ENCODE data around the gene GALM. TPM values are rescaled to one million over a fixed set of nuclear protein-coding genes. Genes with fewer than 3 reads are reported as not detected.
"Not testable (repeated sequence)": the region's sequence is repeated elsewhere in the genome, so short reads cannot be mapped to it uniquely, and the experiment has no call there.

Gene GALM
- polyA plus RNA-seq, 1 donor (not counting 4 experiments of a cell fraction or from before 2014, with no cell fraction given): 1.2 TPM

DNA sequence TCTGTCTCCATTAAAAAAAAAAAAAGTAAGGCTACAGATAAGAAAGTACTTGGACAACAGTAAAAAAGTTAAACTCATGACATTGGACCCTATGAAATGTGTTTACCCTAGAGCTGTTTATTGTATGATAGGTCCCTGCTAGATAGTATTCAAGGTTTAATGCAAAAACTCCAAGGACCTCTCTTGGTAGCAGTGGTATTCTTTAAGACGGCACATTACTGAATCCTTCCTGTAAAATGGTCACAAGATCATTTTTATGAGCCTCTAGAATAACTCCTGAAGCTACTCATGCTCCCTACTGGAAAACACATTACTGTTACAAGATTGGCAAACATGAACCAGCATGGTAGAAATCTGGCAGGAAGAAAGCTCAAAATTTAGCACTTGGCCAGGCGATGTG lies 38.8 kb downstream of the GALM start:
- dilution Hi-C loops (cut with MboI; ENCODE audit: extremely low pct_ligation_motif_present, low sequenced_read_pairs): loop anchor here (25.0 kb wide), 1 partner anchor 92 kb away; the partner anchor contains the start of gene HNRNPLL
- no peaks in the 10 kb centered on the region for H3K36me3 ChIP-seq (ENCODE audit: control insufficient read depth in 2 of 2, extremely low read depth in 1 of 2, insufficient read depth in 2 of 2, low read length in 2 of 2)
- no peak overlapping the region for H3K4me2 ChIP-seq (ENCODE audit: control insufficient read depth, extremely low read depth, insufficient read depth, low read depth, low read length)
- TF ChIP-seq, protein P1, sequence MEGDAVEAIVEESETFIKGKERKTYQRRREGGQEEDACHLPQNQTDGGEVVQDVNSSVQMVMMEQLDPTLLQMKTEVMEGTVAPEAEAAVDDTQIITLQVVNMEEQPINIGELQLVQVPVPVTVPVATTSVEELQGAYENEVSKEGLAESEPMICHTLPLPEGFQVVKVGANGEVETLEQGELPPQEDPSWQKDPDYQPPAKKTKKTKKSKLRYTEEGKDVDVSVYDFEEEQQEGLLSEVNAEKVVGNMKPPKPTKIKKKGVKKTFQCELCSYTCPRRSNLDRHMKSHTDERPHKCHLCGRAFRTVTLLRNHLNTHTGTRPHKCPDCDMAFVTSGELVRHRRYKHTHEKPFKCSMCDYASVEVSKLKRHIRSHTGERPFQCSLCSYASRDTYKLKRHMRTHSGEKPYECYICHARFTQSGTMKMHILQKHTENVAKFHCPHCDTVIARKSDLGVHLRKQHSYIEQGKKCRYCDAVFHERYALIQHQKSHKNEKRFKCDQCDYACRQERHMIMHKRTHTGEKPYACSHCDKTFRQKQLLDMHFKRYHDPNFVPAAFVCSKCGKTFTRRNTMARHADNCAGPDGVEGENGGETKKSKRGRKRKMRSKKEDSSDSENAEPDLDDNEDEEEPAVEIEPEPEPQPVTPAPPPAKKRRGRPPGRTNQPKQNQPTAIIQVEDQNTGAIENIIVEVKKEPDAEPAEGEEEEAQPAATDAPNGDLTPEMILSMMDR (optimal IDR thresholded peaks at IDR 0.05 in 1 of 3, IDR thresholded peaks at IDR 0.05 in 1 of 3, conservative IDR thresholded peaks at IDR 0.05 in 1 of 3; ENCODE audit: extremely low read depth in 1 of 3, insufficient read depth in 2 of 3, low read length in 3 of 3): no peak
- TF ChIP-seq EZH2 (IDR thresholded peaks at IDR 0.05; ENCODE audit: low read length): no peak
- H3K27ac ChIP-seq (ENCODE audit: control insufficient read depth, insufficient read depth, low read length): no peak overlapping the region
- H3K9me3 ChIP-seq (ENCODE audit: control insufficient read depth, low read depth, low read length): no peaks in the 10 kb centered on the region
- H3K4me1 ChIP-seq (ENCODE audit: control insufficient read depth, extremely low read depth, insufficient read depth, low read length): no peaks in the 10 kb centered on the region
- FAIRE-seq: no peak
- no peaks in the 10 kb centered on the region for H3K79me2 ChIP-seq (ENCODE audit: control insufficient read depth, insufficient read depth, low read length)
- no peaks in the 10 kb centered on the region for H3K9me1 ChIP-seq (ENCODE audit: control insufficient read depth, extremely low read depth, insufficient read depth, low read length)
- no peaks in the 10 kb centered on the region for H3K27me3 ChIP-seq (ENCODE audit: control insufficient read depth, extremely low read depth, insufficient read depth, low read length)
- no peaks in the 10 kb centered on the region for H4K20me1 ChIP-seq (ENCODE audit: control insufficient read depth, extremely low read depth, insufficient read depth, low read length)
- no peak overlapping the region for H3K9ac ChIP-seq (ENCODE audit: control insufficient read depth, extremely low read depth, insufficient read depth, low read length)
- no peak overlapping the region for H3K4me3 ChIP-seq (ENCODE audit: control insufficient read depth in 2 of 3, extremely low read depth in 1 of 3, insufficient read depth in 2 of 3, low read depth in 1 of 3, low read length in 3 of 3)
- no peak for DNase-seq (ENCODE audit: low read depth, low spot score)
- no peak overlapping the region for H2AFZ ChIP-seq (ENCODE audit: control insufficient read depth, low read length)

DNA sequence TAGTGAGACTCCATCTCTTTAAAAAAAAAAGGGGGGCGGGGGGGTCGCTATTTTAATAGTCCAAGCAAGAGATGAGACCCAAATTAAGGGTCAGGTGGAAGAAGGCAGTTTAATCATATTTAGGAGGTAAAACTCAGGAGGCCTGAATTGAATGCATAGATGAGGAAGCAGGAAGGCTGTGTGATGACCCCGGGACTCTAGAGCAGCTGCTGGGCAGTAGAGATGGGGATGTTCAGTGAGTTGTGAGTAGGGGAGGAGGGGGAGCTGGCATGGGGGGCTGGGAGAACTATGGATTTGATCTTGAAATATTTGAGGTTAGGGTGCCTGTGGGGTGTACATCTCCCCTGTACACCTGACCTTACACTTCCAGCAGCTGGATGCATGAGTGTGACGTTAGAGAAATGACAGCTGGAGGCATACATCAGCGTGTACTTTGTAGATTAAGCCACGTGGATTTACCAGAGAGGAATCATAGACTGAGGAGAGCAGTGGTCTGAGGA lies 41.0 kb downstream of the GALM start:
- H2AFZ ChIP-seq (ENCODE audit: control insufficient read depth, low read length): no peak overlapping the region
- no peak for FAIRE-seq
- DNase-seq (ENCODE audit: low read depth, low spot score): no peak
- no peaks in the 10 kb centered on the region for H3K79me2 ChIP-seq (ENCODE audit: control insufficient read depth, insufficient read depth, low read length)
- H4K20me1 ChIP-seq (ENCODE audit: control insufficient read depth, extremely low read depth, insufficient read depth, low read length): no peaks in the 10 kb centered on the region
- dilution Hi-C loops (cut with MboI; ENCODE audit: extremely low pct_ligation_motif_present, low sequenced_read_pairs): loop anchor here (25.0 kb wide), 1 partner anchor 95 kb away; the partner anchor contains the start of gene HNRNPLL
- H3K27me3 ChIP-seq (ENCODE audit: control insufficient read depth, extremely low read depth, insufficient read depth, low read length): no peaks in the 10 kb centered on the region
- no peak overlapping the region for H3K9ac ChIP-seq (ENCODE audit: control insufficient read depth, extremely low read depth, insufficient read depth, low read length)
- H3K9me1 ChIP-seq (ENCODE audit: control insufficient read depth, extremely low read depth, insufficient read depth, low read length): no peaks in the 10 kb centered on the region
- H3K27ac ChIP-seq (ENCODE audit: control insufficient read depth, insufficient read depth, low read length): no peak overlapping the region
- H3K4me2 ChIP-seq (ENCODE audit: control insufficient read depth, extremely low read depth, insufficient read depth, low read depth, low read length): no peak overlapping the region
- TF ChIP-seq EZH2 (IDR thresholded peaks at IDR 0.05; ENCODE audit: low read length): no peak
- TF ChIP-seq, protein P1 (optimal IDR thresholded peaks at IDR 0.05 in 1 of 3, IDR thresholded peaks at IDR 0.05 in 1 of 3, conservative IDR thresholded peaks at IDR 0.05 in 1 of 3; ENCODE audit: extremely low read depth in 1 of 3, insufficient read depth in 2 of 3, low read length in 3 of 3): no peak
- H3K4me3 ChIP-seq (ENCODE audit: control insufficient read depth in 2 of 3, extremely low read depth in 1 of 3, insufficient read depth in 2 of 3, low read depth in 1 of 3, low read length in 3 of 3): no peak overlapping the region
- H3K36me3 ChIP-seq (ENCODE audit: control insufficient read depth in 2 of 2, extremely low read depth in 1 of 2, insufficient read depth in 2 of 2, low read length in 2 of 2): no peaks in the 10 kb centered on the region
- H3K9me3 ChIP-seq (ENCODE audit: control insufficient read depth, low read depth, low read length): no peaks in the 10 kb centered on the region
- H3K4me1 ChIP-seq (ENCODE audit: control insufficient read depth, extremely low read depth, insufficient read depth, low read length): no peaks in the 10 kb centered on the region

DNA sequence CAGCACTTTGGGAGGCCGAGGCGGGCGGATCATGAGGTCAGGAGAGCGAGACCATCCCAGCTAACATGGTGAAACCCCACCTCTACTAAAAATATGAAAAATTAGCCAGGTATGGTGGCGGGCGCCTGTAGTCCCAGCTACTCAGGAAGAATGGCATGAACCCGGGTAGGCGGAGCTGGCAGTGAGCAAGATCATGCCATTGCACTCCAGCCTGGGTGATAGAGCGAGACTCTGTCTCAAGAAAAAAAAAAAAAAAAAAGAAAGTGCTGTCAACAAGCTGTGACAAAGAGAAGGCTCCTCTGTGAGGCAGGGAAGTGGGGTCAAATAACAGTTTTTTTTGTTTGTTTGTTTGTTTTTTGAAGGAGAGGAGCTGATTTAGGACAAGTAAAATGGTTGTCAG lies 42.6 kb downstream of the GALM start:
- not testable (repeated sequence) for H3K79me2 ChIP-seq (ENCODE audit: control insufficient read depth, insufficient read depth, low read length); DNase-seq (ENCODE audit: low read depth, low spot score); H3K4me3 ChIP-seq (ENCODE audit: control insufficient read depth in 2 of 3, extremely low read depth in 1 of 3, insufficient read depth in 2 of 3, low read depth in 1 of 3, low read length in 3 of 3); H3K36me3 ChIP-seq (ENCODE audit: control insufficient read depth in 2 of 2, extremely low read depth in 1 of 2, insufficient read depth in 2 of 2, low read length in 2 of 2); H3K4me2 ChIP-seq (ENCODE audit: control insufficient read depth, extremely low read depth, insufficient read depth, low read depth, low read length); FAIRE-seq; H3K9me1 ChIP-seq (ENCODE audit: control insufficient read depth, extremely low read depth, insufficient read depth, low read length); H3K4me1 ChIP-seq (ENCODE audit: control insufficient read depth, extremely low read depth, insufficient read depth, low read length); H2AFZ ChIP-seq (ENCODE audit: control insufficient read depth, low read length); H4K20me1 ChIP-seq (ENCODE audit: control insufficient read depth, extremely low read depth, insufficient read depth, low read length); H3K27ac ChIP-seq (ENCODE audit: control insufficient read depth, insufficient read depth, low read length); H3K27me3 ChIP-seq (ENCODE audit: control insufficient read depth, extremely low read depth, insufficient read depth, low read length); H3K9me3 ChIP-seq (ENCODE audit: control insufficient read depth, low read depth, low read length); H3K9ac ChIP-seq (ENCODE audit: control insufficient read depth, extremely low read depth, insufficient read depth, low read length)
- dilution Hi-C loops (cut with MboI; ENCODE audit: extremely low pct_ligation_motif_present, low sequenced_read_pairs): loop anchor here (25.0 kb wide), 1 partner anchor 96 kb away; the partner anchor contains the start of gene HNRNPLL
